ENCODE measurements around the gene TFDP3. TPM values are rescaled to one million over a fixed set of nuclear protein-coding genes. Genes with fewer than 3 reads are reported as not detected.

The TFDP3 gene
- total and polyA plus RNA-seq, 10 of the 15 experiments (the other 5 are each of a cell fraction or from before 2014, with no cell fraction given) = 0.14 TPM; not detected in 9

DNA sequence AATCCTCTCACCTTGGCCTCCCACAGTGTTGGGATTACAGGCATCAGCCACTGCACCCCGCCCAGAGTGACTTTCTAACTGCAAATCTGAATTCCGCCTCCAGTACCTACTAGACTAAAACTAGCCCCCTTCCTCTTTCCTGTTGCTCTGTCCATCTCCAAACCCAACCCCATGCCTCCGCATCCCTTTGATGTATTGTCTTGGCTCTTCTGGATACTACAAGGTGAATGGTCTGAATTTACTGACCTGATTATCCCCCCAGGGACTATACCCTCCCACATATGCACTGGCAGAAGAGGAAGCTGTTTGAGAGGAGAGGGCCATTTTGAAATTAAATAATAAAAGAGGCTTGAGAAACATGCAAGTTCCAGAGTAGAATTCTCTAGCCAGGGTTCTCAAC lies 17.7 kb upstream of the TFDP3 start:
- H3K79me2 ChIP-seq (ENCODE audit: control insufficient read depth, insufficient read depth, low read length) = no peaks in the 10 kb centered on the region
- no peaks in the 10 kb centered on the region for H3K4me1 ChIP-seq (ENCODE audit: control insufficient read depth, insufficient read depth, low read length)
- SMC1A ChIA-PET (ENCODE audit: uncharacterized antibody, unreplicated experiment) = no interaction called here
- no peak overlapping the region for H3K27ac ChIP-seq (ENCODE audit: control insufficient read depth, insufficient read depth)
- H3K9ac ChIP-seq (ENCODE audit: control insufficient read depth, insufficient read depth, low read length) = no peak overlapping the region
- H3K4me2 ChIP-seq (ENCODE audit: control insufficient read depth, insufficient read depth) = no peak overlapping the region
- H3K27me3 ChIP-seq (replicated peaks in 1 of 2; ENCODE audit: control insufficient read depth in 2 of 2, insufficient read depth in 2 of 2, low read length in 1 of 2) = no peaks in the 10 kb centered on the region
- in situ Hi-C loops (cut with MboI) (no loop called here), intact Hi-C loops (cut with micrococcal nuclease; ENCODE audit: unreplicated experiment) (no loop called here)
- no peak overlapping the region for H2AFZ ChIP-seq (ENCODE audit: control insufficient read depth, low read depth, low read length)
- FAIRE-seq (no peak), DNase-seq (ENCODE audit: low read depth, low spot score) (no peak), ATAC-seq (no peak)
- POLR2A ChIA-PET = no interaction called here
- H3K36me3 ChIP-seq (ENCODE audit: control insufficient read depth in 2 of 2, insufficient read depth in 2 of 2, low read length in 1 of 2) = no peaks in the 10 kb centered on the region
- CTCF ChIA-PET = no interaction called here
- WGBS (ENCODE audit: insufficient coverage, insufficient replicate concordance, low lambda C conversion rate, missing lambda C conversion rate) = 27% methylated on average over 3 of the region's 3 CpGs
- no peak overlapping the region for H3K4me3 ChIP-seq
- H3K9me3 ChIP-seq (replicated peaks; ENCODE audit: control insufficient read depth, insufficient read depth, low read length) = no peaks in the 10 kb centered on the region
- RAD21 ChIA-PET (ENCODE audit: unreplicated experiment) = no interaction called here
- BruUV-seq (replicated peaks) = no TSS peak
- no peaks in the 10 kb centered on the region for H4K20me1 ChIP-seq (ENCODE audit: control insufficient read depth, insufficient read depth)
- TF ChIP-seq SPI1 (IDR thresholded peaks at IDR 0.05; ENCODE audit: borderline replicate concordance, insufficient read depth, low read depth, low read length) (no peak), POLR2A (IDR thresholded peaks at IDR 0.05; ENCODE audit: low read depth, low read length) (no peak), ZNF274 (IDR thresholded peaks at IDR 0.05; ENCODE audit: insufficient read depth, insufficient read length) (no peak), TCF7 (IDR thresholded peaks at IDR 0.05; ENCODE audit: borderline replicate concordance) (no peak), BRCA1 (IDR thresholded peaks at IDR 0.05; ENCODE audit: low read depth, low read length) (no peak), TCF3 (IDR thresholded peaks at IDR 0.05; ENCODE audit: borderline replicate concordance, insufficient read depth, low read depth, low read length) (no peak), SREBF2 (IDR thresholded peaks at IDR 0.05; ENCODE audit: low read length) (no peak), PAX8 (IDR thresholded peaks at IDR 0.05) (no peak), FOXK2 (IDR thresholded peaks at IDR 0.05) (no peak), NBN (IDR thresholded peaks at IDR 0.05) (no peak), SIX5 (IDR thresholded peaks at IDR 0.05; ENCODE audit: low read depth, low read length, severe bottlenecking) (no peak)
- TF ChIP-seq, protein P1, sequence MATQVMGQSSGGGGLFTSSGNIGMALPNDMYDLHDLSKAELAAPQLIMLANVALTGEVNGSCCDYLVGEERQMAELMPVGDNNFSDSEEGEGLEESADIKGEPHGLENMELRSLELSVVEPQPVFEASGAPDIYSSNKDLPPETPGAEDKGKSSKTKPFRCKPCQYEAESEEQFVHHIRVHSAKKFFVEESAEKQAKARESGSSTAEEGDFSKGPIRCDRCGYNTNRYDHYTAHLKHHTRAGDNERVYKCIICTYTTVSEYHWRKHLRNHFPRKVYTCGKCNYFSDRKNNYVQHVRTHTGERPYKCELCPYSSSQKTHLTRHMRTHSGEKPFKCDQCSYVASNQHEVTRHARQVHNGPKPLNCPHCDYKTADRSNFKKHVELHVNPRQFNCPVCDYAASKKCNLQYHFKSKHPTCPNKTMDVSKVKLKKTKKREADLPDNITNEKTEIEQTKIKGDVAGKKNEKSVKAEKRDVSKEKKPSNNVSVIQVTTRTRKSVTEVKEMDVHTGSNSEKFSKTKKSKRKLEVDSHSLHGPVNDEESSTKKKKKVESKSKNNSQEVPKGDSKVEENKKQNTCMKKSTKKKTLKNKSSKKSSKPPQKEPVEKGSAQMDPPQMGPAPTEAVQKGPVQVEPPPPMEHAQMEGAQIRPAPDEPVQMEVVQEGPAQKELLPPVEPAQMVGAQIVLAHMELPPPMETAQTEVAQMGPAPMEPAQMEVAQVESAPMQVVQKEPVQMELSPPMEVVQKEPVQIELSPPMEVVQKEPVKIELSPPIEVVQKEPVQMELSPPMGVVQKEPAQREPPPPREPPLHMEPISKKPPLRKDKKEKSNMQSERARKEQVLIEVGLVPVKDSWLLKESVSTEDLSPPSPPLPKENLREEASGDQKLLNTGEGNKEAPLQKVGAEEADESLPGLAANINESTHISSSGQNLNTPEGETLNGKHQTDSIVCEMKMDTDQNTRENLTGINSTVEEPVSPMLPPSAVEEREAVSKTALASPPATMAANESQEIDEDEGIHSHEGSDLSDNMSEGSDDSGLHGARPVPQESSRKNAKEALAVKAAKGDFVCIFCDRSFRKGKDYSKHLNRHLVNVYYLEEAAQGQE (IDR thresholded peaks at IDR 0.05; ENCODE audit: low read depth, low read length) = no peak
- TF ChIP-seq, protein P2, sequence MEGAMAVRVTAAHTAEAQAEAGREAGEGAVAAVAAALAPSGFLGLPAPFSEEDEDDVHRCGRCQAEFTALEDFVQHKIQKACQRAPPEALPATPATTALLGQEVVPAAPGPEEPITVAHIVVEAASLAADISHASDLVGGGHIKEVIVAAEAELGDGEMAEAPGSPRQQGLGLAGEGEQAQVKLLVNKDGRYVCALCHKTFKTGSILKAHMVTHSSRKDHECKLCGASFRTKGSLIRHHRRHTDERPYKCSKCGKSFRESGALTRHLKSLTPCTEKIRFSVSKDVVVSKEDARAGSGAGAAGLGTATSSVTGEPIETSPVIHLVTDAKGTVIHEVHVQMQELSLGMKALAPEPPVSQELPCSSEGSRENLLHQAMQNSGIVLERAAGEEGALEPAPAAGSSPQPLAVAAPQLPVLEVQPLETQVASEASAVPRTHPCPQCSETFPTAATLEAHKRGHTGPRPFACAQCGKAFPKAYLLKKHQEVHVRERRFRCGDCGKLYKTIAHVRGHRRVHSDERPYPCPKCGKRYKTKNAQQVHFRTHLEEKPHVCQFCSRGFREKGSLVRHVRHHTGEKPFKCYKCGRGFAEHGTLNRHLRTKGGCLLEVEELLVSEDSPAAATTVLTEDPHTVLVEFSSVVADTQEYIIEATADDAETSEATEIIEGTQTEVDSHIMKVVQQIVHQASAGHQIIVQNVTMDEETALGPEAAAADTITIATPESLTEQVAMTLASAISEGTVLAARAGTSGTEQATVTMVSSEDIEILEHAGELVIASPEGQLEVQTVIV (IDR thresholded peaks at IDR 0.05; ENCODE audit: borderline replicate concordance, partially characterized antibody) = no peak
- TF ChIP-seq, protein P3, sequence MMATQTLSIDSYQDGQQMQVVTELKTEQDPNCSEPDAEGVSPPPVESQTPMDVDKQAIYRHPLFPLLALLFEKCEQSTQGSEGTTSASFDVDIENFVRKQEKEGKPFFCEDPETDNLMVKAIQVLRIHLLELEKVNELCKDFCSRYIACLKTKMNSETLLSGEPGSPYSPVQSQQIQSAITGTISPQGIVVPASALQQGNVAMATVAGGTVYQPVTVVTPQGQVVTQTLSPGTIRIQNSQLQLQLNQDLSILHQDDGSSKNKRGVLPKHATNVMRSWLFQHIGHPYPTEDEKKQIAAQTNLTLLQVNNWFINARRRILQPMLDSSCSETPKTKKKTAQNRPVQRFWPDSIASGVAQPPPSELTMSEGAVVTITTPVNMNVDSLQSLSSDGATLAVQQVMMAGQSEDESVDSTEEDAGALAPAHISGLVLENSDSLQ (IDR thresholded peaks at IDR 0.05) = no peak
- TF ChIP-seq, protein P4, sequence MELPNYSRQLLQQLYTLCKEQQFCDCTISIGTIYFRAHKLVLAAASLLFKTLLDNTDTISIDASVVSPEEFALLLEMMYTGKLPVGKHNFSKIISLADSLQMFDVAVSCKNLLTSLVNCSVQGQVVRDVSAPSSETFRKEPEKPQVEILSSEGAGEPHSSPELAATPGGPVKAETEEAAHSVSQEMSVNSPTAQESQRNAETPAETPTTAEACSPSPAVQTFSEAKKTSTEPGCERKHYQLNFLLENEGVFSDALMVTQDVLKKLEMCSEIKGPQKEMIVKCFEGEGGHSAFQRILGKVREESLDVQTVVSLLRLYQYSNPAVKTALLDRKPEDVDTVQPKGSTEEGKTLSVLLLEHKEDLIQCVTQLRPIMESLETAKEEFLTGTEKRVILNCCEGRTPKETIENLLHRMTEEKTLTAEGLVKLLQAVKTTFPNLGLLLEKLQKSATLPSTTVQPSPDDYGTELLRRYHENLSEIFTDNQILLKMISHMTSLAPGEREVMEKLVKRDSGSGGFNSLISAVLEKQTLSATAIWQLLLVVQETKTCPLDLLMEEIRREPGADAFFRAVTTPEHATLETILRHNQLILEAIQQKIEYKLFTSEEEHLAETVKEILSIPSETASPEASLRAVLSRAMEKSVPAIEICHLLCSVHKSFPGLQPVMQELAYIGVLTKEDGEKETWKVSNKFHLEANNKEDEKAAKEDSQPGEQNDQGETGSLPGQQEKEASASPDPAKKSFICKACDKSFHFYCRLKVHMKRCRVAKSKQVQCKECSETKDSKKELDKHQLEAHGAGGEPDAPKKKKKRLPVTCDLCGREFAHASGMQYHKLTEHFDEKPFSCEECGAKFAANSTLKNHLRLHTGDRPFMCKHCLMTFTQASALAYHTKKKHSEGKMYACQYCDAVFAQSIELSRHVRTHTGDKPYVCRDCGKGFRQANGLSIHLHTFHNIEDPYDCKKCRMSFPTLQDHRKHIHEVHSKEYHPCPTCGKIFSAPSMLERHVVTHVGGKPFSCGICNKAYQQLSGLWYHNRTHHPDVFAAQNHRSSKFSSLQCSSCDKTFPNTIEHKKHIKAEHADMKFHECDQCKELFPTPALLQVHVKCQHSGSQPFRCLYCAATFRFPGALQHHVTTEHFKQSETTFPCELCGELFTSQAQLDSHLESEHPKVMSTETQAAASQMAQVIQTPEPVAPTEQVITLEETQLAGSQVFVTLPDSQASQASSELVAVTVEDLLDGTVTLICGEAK (IDR thresholded peaks at IDR 0.05; ENCODE audit: borderline replicate concordance) = no peak
